Measurements from ENCODE around the gene NEXMIF. TPM values are rescaled to one million over a fixed set of nuclear protein-coding genes. Genes with fewer than 3 reads are reported as not detected.
A peak's percentile ranks its signal among the peaks of the same experiment; 100 is the strongest.
"Not testable (repeated sequence)": the region's sequence is repeated elsewhere in the genome, so short reads cannot be mapped to it uniquely, and the experiment has no call there.

Gene NEXMIF
- total RNA-seq, 2 experiments from 2014 or later = 0.74 to 1.3 TPM

DNA sequence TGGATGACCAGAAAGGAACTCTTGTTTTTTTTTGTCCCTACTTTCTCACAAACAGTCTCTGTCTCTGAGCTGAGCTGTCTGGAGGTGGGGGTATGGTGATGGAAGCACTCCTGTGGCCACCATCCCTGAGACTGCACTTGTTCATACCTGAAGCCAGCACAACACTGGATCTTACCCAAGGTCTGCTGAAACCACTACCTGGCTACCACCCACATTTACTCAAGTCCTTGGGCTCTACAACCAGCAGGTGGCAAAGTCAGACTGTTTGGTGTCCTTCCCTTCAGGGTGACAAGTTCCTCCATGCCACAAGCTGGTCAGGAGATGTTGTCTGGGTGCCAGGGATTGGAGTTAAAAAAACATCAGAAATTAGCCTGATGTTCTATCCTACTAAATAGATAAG lies 89.7 kb downstream of the NEXMIF start:
- Histone ChIP-seq H3K27ac (ENCODE audit: low read depth in 1 of 2, low read length in 2 of 2) (no peak overlapping the region), H3K9me3 (ENCODE audit: control insufficient read depth in 1 of 2, insufficient read depth in 1 of 2, low read length in 2 of 2) (no peaks in the 10 kb centered on the region), H3K4me3 (ENCODE audit: low read length) (no peak overlapping the region), H3K36me3 (ENCODE audit: insufficient read depth, low read length) (no peaks in the 10 kb centered on the region), H3K4me1 (ENCODE audit: insufficient read depth, low read length) (no peaks in the 10 kb centered on the region), H3K27me3 (ENCODE audit: control insufficient read depth in 1 of 2, insufficient read depth in 2 of 2, low read length in 2 of 2) (no peaks in the 10 kb centered on the region)
- POLR2A ChIA-PET = no interaction called here
- peak in 2 of 14 experiments; percentile 1 to 9 for DNase-seq
- CTCF ChIA-PET = no interaction called here
- Mint-ChIP-seq H3K4me3 (no peak overlapping the region), H3K36me3 (ENCODE audit: low read depth) (no peaks in the 10 kb centered on the region), H3K4me1 (ENCODE audit: low read depth) (no peaks in the 10 kb centered on the region), H3K27ac (no peak overlapping the region), H3K9me3 (no peaks in the 10 kb centered on the region), H3K27me3 (no peaks in the 10 kb centered on the region)
- intact Hi-C loops (cut with DNase I, micrococcal nuclease) = no loop called here
- TF ChIP-seq, protein P1, sequence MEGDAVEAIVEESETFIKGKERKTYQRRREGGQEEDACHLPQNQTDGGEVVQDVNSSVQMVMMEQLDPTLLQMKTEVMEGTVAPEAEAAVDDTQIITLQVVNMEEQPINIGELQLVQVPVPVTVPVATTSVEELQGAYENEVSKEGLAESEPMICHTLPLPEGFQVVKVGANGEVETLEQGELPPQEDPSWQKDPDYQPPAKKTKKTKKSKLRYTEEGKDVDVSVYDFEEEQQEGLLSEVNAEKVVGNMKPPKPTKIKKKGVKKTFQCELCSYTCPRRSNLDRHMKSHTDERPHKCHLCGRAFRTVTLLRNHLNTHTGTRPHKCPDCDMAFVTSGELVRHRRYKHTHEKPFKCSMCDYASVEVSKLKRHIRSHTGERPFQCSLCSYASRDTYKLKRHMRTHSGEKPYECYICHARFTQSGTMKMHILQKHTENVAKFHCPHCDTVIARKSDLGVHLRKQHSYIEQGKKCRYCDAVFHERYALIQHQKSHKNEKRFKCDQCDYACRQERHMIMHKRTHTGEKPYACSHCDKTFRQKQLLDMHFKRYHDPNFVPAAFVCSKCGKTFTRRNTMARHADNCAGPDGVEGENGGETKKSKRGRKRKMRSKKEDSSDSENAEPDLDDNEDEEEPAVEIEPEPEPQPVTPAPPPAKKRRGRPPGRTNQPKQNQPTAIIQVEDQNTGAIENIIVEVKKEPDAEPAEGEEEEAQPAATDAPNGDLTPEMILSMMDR (IDR thresholded peaks at IDR 0.05) = no peak
- no peak for ATAC-seq (ENCODE audit: poor library complexity)

DNA sequence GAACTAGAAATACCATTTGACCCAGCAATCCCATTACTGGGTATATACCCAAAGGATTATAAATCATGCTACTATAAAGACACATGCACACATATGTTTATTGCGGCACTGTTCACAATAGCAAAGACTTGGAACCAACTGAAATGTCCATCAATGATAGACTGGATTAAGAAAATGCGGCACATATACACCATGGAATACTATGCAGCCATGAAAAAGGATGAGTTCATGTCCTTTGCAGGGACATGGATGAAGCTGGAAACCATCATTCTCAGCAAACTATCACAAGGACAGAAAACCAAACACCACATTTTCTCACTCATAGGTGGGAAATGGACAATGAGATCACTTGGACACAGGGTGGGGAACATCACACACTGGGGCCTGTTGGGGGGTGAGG lies 105.5 kb downstream of the NEXMIF start:
- CTCF ChIA-PET; H3K36me3 Mint-ChIP-seq (ENCODE audit: low read depth); H3K9me3 Mint-ChIP-seq; H3K4me3 Mint-ChIP-seq; H3K27me3 ChIP-seq (ENCODE audit: control insufficient read depth in 1 of 2, insufficient read depth in 2 of 2, low read length in 2 of 2); H3K36me3 ChIP-seq (ENCODE audit: insufficient read depth, low read length); H3K4me1 ChIP-seq (ENCODE audit: insufficient read depth, low read length); H3K27ac Mint-ChIP-seq; H3K9me3 ChIP-seq (ENCODE audit: control insufficient read depth in 1 of 2, insufficient read depth in 1 of 2, low read length in 2 of 2); ATAC-seq (ENCODE audit: poor library complexity); H3K27me3 Mint-ChIP-seq; H3K27ac ChIP-seq (ENCODE audit: low read depth in 1 of 2, low read length in 2 of 2); DNase-seq; H3K4me1 Mint-ChIP-seq (ENCODE audit: low read depth); intact Hi-C loops (cut with DNase I, micrococcal nuclease); POLR2A ChIA-PET; H3K4me3 ChIP-seq (ENCODE audit: low read length): not testable (repeated sequence)

GRCh38 chrX:74814681-74815080 lies 110.6 kb downstream of the NEXMIF start:
- H3K4me1 ChIP-seq (ENCODE audit: insufficient read depth, low read length) = no peaks in the 10 kb centered on the region
- H3K4me1 Mint-ChIP-seq (ENCODE audit: low read depth) = no peaks in the 10 kb centered on the region
- ChIA-PET POLR2A (no interaction called here), CTCF (no interaction called here)
- intact Hi-C loops (cut with DNase I, micrococcal nuclease) = no loop called here
- no peaks in the 10 kb centered on the region for H3K36me3 ChIP-seq (ENCODE audit: insufficient read depth, low read length)
- H3K27me3 Mint-ChIP-seq = no peaks in the 10 kb centered on the region
- TF ChIP-seq, protein P1 (IDR thresholded peaks at IDR 0.05) = no peak
- ATAC-seq (ENCODE audit: poor library complexity) (no peak), DNase-seq (no peak)
- H3K9me3 Mint-ChIP-seq = no peaks in the 10 kb centered on the region
- H3K36me3 Mint-ChIP-seq (ENCODE audit: low read depth) = no peaks in the 10 kb centered on the region
- no peaks in the 10 kb centered on the region for H3K9me3 ChIP-seq (ENCODE audit: control insufficient read depth in 1 of 2, insufficient read depth in 1 of 2, low read length in 2 of 2)
- H3K27me3 ChIP-seq (ENCODE audit: control insufficient read depth in 1 of 2, insufficient read depth in 2 of 2, low read length in 2 of 2) = no peaks in the 10 kb centered on the region
- H3K4me3 Mint-ChIP-seq = no peak overlapping the region
- no peak overlapping the region for H3K4me3 ChIP-seq (ENCODE audit: low read length)
- no peak overlapping the region for H3K27ac ChIP-seq (ENCODE audit: low read depth in 1 of 2, low read length in 2 of 2)
- no peak overlapping the region for H3K27ac Mint-ChIP-seq

DNA sequence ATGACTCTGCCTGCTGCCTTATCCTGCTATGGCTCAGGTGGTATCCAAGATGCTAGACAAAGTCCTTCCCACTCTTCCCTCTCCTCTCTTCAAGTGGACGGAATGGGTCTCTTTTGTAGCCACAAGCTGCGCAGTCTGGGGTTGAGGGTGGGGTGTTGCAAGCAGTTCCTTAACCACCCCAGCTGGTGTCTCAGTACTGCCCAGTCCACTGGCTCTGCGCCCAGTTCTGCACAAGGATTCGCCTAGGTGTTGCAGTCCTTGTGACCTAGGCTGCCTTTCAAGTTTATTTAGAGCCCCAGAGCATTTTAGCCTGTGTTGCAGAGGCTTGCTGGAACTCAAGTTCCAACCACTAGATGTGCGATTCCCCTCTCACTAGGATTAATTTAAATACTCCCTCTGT lies 120.7 kb downstream of the NEXMIF start:
- ATAC-seq (ENCODE audit: poor library complexity) (no peak), DNase-seq (no peak)
- no peaks in the 10 kb centered on the region for H3K9me3 Mint-ChIP-seq
- H3K27me3 ChIP-seq (ENCODE audit: control insufficient read depth in 1 of 2, insufficient read depth in 2 of 2, low read length in 2 of 2) = no peaks in the 10 kb centered on the region
- no peaks in the 10 kb centered on the region for H3K9me3 ChIP-seq (ENCODE audit: control insufficient read depth in 1 of 2, insufficient read depth in 1 of 2, low read length in 2 of 2)
- H3K27ac Mint-ChIP-seq = no peak overlapping the region
- H3K4me1 ChIP-seq (ENCODE audit: insufficient read depth, low read length) = no peaks in the 10 kb centered on the region
- POLR2A ChIA-PET = no interaction called here
- no peaks in the 10 kb centered on the region for H3K27me3 Mint-ChIP-seq
- CTCF ChIA-PET = no interaction called here
- no peak overlapping the region for H3K4me3 Mint-ChIP-seq
- TF ChIP-seq, protein P1 (IDR thresholded peaks at IDR 0.05) = no peak
- no peak overlapping the region for H3K27ac ChIP-seq (ENCODE audit: low read depth in 1 of 2, low read length in 2 of 2)
- no peaks in the 10 kb centered on the region for H3K36me3 ChIP-seq (ENCODE audit: insufficient read depth, low read length)
- no peaks in the 10 kb centered on the region for H3K4me1 Mint-ChIP-seq (ENCODE audit: low read depth)
- intact Hi-C loops (cut with DNase I, micrococcal nuclease) = no loop called here
- H3K4me3 ChIP-seq (ENCODE audit: low read length) = no peak overlapping the region
- H3K36me3 Mint-ChIP-seq (ENCODE audit: low read depth) = no peaks in the 10 kb centered on the region
